RWPE2 (cell line): Measurements from ENCODE around the gene FOXL3.

Experiments used
- ATAC-seq: fragments of 200-7000 bp; cut with Tn5 transposase; 3 replicates; pipeline ENCODE4 v1.9.1; 2021; ENCODE audit warnings: low read depth
- DNase-seq: peaks from one replicate; pipeline ENCODE4 v3.0.0-alpha.2; 2020; ENCODE audit warnings: low spot score
- H3K27ac ChIP-seq: fragments of 450-650 bp; 2 replicates; pipeline ENCODE4 v1.5.1; 2017; ENCODE audit warnings: mild to moderate bottlenecking; ENCODE audit not compliant: poor library complexity, severe bottlenecking
- H3K27me3 ChIP-seq: fragments of 250-450 bp; sonication (Bioruptor Pico); 2 replicates; pipeline ENCODE4 v1.5.1; 2021; ENCODE audit warnings: mild to moderate bottlenecking, moderate library complexity; ENCODE audit not compliant: insufficient read depth, poor library complexity, severe bottlenecking
- H3K36me3 ChIP-seq: fragments of 250-450 bp; sonication (Bioruptor Pico); 2 replicates; pipeline ENCODE4 v1.5.1; 2020; ENCODE audit warnings: low read depth, mild to moderate bottlenecking, moderate library complexity
- H3K4me1 ChIP-seq: fragments of 250-450 bp; sonication (Bioruptor Pico); 2 replicates; pipeline ENCODE4 v1.5.1; 2021; ENCODE audit warnings: mild to moderate bottlenecking, moderate library complexity; ENCODE audit not compliant: insufficient read depth, poor library complexity, severe bottlenecking
- H3K4me3 ChIP-seq: fragments of 250-450 bp; sonication (Bioruptor Pico); 2 replicates; pipeline ENCODE4 v1.5.1; 2021; ENCODE audit warnings: mild to moderate bottlenecking, moderate library complexity; ENCODE audit not compliant: severe bottlenecking
- H3K9me3 ChIP-seq: fragments of 250-450 bp; sonication (Bioruptor Pico); 2 replicates; pipeline ENCODE4 v1.5.1; 2021; ENCODE audit warnings: mild to moderate bottlenecking, moderate library complexity; ENCODE audit not compliant: severe bottlenecking
- CTCF ChIP-seq: fragments of 450-650 bp; IDR thresholded peaks from one replicate; pipeline ENCODE4 v1.5.1; 2017; ENCODE audit warnings: mild to moderate bottlenecking, moderate library complexity; ENCODE audit not compliant: poor library complexity, severe bottlenecking

The FOXL3 gene

GRCh38 chr7:248732-249435 is 41.1 kb upstream of the FOXL3 start:
- DNase-seq: no peak
- Histone ChIP-seq H3K9me3 (no peaks in the 10 kb centered on the region), H3K4me3 (no peak overlapping the region), H3K36me3 (peaks cover 14% of the 10 kb centered on the region), H3K27ac (no peak overlapping the region), H3K4me1 (no peaks in the 10 kb centered on the region), H3K27me3 (no peaks in the 10 kb centered on the region)
- no peak for ATAC-seq
- no peak for TF ChIP-seq CTCF

- peaks cover 7% of the 10 kb centered on the region for H3K36me3 ChIP-seq
- no peak overlapping the region for H3K27ac ChIP-seq
- H3K4me1 ChIP-seq: no peaks in the 10 kb centered on the region
- ATAC-seq (no peak), DNase-seq (no peak)
- no peak overlapping the region for H3K4me3 ChIP-seq
- H3K9me3 ChIP-seq: no peaks in the 10 kb centered on the region
- no peak for TF ChIP-seq CTCF
- H3K27me3 ChIP-seq: no peaks in the 10 kb centered on the region
Measured at GRCh38 chr7:249989-250388, 40.0 kb upstream of the FOXL3 start.

GRCh38 chr7:250523-250922 is 39.4 kb upstream of the FOXL3 start:
- no peak overlapping the region for H3K27ac ChIP-seq
- TF ChIP-seq CTCF: no peak
- no peak for ATAC-seq
- no peaks in the 10 kb centered on the region for H3K4me1 ChIP-seq
- peaks cover 7% of the 10 kb centered on the region for H3K36me3 ChIP-seq
- no peak for DNase-seq
- no peak overlapping the region for H3K4me3 ChIP-seq
- no peaks in the 10 kb centered on the region for H3K9me3 ChIP-seq
- no peaks in the 10 kb centered on the region for H3K27me3 ChIP-seq

GRCh38 chr7:251005-251404 is 39.0 kb upstream of the FOXL3 start:
- no peak for ATAC-seq
- H3K36me3 ChIP-seq: peaks cover 7% of the 10 kb centered on the region
- DNase-seq: no peak
- no peak for TF ChIP-seq CTCF
- no peak overlapping the region for H3K4me3 ChIP-seq
- H3K27ac ChIP-seq: no peak overlapping the region
- H3K27me3 ChIP-seq: no peaks in the 10 kb centered on the region
- no peaks in the 10 kb centered on the region for H3K9me3 ChIP-seq
- H3K4me1 ChIP-seq: no peaks in the 10 kb centered on the region

- TF ChIP-seq CTCF: no peak
- no peak for DNase-seq
- ATAC-seq: no peak
- H3K4me1 ChIP-seq: no peaks in the 10 kb centered on the region
- peaks cover 12% of the 10 kb centered on the region for H3K36me3 ChIP-seq
- no peak overlapping the region for H3K27ac ChIP-seq
- H3K4me3 ChIP-seq: no peak overlapping the region
- no peaks in the 10 kb centered on the region for H3K27me3 ChIP-seq
- H3K9me3 ChIP-seq: no peaks in the 10 kb centered on the region
Measured at GRCh38 chr7:251446-252175, 38.4 kb upstream of the FOXL3 start.
